Measurements from ENCODE around the gene HSPA12B.

Gene HSPA12B

DNA sequence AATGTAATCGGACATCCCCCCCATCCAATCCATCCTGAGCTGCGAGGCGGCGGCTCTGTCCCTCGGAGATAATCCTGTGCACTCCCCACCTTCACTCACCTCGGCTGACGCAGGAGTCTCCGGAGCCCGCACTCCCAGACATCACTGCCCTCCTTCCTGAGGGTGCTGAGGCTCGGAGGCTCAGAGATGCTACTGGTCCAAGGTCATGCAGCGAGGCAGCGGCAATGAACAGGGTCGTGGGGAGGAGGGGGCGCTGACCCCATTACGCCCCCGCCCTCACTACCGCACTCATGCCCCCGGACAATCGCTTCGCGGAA lies 34.6 kb downstream of the HSPA12B start:
- no peak for DNase-seq (ENCODE audit: low spot score)

DNA sequence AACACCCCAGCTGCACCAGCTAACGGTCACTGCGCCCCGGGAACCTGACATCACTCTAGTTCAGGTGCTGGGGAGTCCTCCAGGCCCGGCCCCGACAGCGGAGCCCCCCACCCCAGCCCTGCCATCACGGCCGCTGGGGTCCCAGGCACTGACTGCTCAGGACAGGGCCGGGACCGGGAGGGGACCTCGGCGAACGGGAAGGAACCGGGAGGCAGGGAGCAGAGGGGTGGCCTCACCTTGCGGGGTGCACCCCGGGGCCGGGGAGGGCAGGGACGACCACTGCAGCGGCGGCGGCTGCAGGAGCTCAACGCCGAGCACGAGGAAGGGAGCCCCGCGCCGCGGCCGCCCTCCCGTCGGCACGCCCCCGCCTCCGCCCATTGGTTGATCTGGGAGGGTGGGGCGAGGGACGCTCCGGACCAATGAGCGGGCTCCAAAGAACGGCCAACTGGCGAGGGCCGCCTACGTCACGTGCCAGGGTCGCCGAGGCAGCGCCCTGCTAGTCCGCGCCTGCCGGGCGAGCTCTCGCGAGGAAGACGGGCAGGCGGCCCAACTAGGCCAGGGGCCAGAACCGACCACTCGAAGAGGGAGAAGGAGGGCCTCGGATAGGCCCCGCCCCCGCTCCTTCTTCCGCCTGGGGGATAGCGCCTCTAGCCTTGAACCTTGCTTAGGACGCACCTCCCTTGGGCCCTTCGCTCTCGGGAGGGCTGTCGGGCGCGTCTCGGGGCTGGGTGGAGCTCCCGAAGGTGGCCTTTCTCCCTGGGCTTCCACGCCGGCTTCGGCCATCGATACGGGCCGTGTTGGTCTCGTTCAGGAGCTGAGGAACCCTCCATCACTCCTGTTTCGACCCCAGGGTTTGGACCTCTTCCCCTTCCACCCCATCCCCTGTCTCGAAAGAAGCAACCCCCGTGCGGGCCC lies 35.2 kb downstream of the HSPA12B start, which contains the start of gene ADISSP:
TSS of gene ADISSP (minus strand) at position 327 of the 915 bp plus-strand sequence. CDS start 7,653 bp downstream, outside the sequence.
- DNase-seq (ENCODE audit: low spot score): peak; percentile 100

DNA sequence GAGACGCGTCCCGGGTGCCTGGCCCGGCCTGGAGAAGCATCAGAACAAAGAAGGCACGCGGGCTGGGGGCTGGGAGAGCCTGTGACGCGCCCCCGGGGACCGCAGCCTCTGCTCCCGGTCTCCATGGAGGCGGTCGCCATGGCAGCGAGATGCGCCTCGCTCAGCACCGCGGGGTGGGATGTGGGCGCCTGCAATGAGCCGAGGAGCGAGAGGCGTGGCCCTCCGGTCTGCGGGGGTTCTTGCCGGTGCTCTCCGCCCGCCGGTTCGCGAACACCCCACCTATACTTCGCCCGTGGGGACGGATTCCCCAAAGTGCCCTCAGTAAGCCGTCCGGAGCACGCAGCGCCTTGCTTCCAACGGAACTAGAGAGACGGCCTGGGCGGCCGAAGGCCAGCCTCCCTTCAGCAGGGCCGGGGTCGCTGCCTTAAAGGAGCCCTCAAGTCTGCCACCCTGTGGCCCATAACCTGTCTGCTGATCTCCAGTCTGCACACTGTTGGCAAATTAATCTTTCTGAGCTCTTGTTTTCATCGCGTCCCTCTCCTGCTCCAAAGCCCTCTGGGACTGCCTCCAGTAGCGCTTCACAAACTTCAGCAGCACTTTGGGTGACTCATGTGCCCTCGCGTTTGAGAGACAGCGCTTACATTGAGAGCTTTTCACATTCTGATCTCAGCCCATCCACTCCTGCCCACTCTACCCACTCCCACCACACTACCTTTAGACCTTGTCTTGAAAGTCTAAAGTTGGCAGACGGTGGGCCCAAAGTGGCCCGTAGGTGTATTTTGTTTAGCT lies 36.1 kb downstream of the HSPA12B start:
- peak; percentile 89 for DNase-seq (ENCODE audit: low spot score)

DNA sequence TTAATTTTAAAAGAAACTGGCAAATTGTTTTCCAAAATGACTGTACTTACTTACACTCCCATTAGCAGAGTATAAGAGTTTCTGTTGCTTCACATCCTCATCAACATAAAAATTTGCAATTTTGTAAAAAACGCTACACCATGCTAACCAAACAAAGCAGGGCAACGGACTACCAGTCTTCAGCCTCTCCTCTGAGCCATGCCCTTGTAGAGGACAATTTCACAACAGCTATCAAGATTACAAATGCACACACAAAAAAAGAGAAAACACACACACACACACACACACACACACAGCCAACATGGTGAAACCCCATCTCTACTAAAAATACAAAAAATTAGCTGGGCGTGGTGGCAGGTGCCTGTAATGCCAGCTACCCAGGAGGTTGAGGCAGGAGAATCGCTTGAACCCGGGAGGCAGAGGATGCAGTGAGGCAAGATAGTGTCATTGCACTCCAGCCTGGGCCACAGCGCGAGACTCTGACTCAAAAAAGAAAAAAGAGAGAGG lies 39.1 kb downstream of the HSPA12B start:
- no peak for DNase-seq (ENCODE audit: low spot score)

DNA sequence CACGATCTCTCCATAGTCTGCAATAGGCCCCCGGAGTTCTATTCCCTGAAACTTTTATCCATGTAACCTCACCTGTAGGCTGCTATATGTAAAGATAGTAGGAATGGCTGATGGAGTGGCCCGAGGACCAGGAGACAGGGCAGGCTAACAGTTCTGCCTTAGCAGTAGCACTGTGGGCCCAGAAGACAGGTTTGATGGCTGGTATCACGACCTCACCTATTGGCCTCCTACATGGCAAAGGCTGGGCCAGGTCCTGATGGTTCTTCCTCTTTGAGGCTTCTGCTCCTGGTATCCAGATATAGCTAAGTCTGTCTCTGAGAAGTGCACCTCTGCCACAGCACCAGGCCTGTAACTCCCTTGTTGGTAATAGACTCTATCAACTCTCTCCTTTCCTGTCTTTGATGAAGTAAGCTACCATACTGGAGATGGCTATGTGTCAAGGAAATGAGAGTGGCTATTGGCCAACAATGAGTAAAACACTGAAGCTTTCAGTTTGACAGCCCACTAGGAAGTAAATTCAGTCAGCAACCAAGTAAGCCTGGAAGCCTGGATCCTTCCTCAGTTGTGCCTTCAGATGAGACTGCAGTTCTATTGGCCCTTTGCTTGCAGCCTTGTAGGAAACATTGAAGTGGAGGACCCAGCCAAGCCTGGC lies 43.1 kb downstream of the HSPA12B start:
- DNase-seq (ENCODE audit: low spot score): no peak

DNA sequence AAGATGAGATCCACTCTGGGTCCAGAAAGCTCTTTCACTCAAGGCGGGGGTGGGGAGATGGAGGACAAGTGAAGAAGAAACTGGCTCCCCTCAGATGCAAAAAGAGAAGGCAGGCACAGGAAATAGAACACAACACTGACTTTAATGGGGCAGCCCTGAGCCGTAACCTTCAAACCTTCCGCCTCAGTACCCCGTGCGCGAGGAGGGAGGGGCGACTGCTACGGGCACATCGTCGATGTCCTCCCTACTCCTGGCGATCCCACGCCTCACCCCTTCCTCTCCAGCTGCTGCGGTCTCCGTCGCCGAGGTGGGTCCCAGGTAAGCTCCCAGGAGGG lies 44.9 kb downstream of the HSPA12B start:
- DNase-seq (ENCODE audit: low spot score): no peak

DNA sequence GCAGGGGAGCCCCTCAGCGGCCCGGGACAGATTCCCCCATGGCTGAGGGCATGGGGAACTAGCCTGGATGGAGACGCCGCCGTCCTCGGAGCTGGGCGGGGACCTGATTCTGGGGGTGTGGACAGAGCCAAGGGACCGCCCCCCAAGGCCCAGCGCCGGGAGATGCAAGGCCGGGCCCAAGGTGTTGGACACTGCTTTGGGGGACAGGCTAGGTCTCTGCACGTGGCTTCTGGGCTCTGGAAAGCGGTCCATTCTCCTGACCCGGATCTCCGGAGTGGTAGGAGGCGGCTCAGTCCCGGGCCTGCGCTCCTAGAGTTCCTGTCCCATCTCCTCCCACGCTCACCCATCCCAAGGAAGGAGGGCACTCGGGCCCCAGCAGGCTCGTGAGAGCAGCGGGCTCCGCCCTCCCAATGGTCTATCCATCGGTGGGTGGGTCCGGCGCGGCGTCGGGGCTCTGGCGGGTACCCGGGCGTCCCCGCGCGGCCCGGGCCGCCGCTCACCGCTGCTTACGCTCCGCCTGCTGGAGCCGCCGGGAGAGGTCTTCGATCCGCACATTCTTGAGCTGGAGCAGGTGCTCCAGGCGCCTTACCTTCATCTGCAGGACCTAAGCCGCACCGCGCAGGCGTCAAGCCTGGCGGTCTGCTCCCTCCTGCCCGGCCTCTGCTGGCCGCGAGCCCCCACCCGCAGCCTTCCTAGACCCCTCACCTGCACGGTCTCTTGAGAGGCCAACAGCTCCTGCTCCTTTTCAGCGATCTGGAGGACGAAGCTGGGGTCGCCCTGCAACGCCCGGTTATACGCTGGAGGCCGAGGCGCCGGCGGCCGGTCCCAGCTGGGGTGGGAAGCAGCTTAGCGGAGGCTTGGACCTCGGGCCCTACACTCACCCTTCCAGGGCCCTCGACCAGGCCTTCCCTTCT lies 45.5 kb downstream of the HSPA12B start:
- DNase-seq (ENCODE audit: low spot score): peak; percentile 79

DNA sequence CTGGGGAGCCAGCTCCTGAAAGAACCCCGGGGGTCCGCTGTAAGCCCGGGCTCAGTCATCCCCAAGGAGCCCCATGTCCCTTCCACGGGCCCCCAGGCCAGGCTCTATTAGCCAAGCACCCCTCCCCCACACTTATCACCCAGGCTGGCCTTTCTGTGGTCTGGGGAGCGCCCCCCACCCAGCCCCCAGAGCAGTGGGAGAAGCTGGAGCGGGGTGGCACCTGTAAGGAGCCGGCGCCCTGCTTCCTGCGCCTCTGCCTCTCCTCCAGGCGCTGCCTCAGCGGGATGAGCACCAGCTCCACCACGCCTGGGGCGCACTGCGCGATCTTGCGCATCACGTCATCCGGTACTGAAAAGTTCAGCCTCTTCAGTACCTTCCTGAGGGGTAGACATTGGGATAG lies 46.5 kb downstream of the HSPA12B start:
- DNase-seq (ENCODE audit: low spot score): no peak

DNA sequence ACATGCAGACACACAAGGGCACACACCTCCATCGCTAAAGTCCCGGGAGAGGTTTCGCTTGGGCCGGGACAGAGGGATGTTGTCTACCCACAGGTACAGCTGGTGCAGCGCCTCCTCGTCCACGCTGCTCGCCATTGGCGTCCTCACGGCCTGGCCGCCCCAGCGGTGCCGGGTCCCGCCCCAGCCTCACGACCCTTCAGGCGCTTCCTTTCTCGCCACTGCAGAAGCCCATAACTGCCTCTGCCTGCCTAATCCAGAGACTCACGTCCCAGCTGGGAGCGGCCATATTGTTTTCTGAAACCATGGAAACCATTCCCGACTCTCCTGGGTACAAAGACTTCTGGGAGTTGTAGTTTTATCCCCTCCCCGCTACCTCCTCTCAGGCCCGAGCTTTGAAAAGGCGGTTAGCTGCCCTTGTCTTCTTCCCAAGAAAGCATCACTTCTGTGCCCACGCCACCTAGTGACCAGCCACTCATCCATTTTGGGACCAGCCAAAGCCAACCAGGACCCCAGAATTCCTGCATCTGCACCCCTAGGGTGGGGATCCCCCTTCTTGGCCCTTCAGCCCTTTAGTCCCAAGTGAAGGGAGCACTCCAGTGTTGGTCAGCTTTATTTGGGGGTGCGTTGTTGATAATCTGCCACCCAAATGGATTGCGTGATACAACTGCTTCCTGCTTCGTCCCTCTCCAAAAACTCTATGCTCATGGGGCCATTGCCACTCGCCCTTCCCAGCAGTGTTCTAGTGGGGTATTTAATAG lies 48.8 kb downstream of the HSPA12B start, which contains the start of gene SPEF1:
TSS of gene SPEF1 (minus strand) at position 296 of the 758 bp plus-strand sequence. CDS start at position 135, 161 bp downstream.
- peak; percentile 100 for DNase-seq (ENCODE audit: low spot score)

DNA sequence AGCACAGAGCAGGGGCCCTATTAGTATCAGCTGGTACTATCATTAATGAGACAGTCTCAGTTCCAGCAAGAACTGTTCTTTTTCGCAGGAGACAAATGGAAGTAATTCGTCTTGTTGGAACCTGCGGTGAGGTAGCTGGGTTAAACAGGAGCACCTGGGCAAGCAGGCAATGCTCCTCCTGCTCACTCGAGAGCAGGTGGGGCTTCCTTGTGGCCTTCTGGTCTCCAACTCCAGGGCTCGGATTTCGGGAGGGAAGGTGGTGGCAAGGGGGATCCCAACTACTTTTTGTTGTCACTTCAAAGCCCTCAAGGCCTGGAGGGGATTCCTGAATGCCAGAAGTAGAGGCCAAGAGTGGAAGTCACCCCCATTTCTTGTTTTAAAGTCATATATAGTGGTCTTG lies 50.1 kb downstream of the HSPA12B start:
- DNase-seq (ENCODE audit: low spot score): no peak

DNA sequence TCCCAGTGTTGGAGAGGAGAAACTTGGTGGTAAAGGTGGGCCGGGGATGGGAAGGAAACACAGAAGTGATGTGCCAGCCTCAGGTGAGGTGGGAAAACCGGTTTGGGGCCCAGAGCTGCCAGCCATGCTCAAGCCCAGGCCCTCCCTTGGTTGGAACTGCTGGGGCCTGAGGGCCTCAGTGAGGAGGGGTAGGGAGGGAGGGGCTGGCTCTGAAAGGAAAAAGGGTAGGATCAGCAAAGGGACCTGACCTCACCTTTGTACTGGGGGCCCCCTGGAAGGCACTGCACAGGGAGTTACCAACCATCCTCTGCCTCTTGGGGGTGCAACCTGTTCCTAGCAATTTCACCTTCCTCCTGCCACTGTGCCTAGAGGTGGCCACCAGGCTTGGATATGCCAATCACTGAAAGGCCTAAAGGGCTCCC lies 50.6 kb downstream of the HSPA12B start:
- DNase-seq (ENCODE audit: low spot score): no peak

DNA sequence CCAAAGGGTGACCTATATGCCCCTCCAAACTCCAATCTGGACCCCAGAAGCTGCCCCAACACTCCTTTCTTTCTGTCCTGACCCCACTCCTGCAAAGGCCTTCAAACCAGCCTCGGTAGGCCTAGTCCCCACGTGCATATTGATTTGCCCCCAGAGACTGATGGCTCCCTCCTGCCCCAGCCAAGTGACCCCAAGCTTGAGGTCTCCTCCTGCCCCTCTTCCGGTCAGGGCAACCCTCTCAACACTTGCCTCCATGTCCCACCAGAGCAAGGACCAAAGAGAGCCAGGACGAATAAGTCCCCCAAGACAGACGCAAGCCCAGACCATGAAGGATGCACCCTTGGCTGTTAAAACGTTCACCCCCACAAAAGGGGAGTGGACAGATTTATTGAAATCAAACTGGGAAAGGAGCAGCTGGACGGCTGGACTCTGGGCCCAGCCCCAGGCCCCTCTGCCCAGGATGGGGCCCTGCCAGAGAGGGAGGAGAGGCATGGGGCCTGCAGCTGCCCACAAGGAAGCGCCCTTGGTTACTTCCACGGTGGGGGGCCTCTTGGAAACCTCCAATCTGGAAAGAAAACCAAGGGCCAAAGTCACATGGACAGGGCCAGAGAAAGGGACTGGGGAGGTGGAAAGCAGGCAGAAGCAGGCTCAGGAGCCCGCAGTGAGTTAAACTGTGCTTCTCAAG lies 51.2 kb downstream of the HSPA12B start:
- DNase-seq (ENCODE audit: low spot score): no peak

DNA sequence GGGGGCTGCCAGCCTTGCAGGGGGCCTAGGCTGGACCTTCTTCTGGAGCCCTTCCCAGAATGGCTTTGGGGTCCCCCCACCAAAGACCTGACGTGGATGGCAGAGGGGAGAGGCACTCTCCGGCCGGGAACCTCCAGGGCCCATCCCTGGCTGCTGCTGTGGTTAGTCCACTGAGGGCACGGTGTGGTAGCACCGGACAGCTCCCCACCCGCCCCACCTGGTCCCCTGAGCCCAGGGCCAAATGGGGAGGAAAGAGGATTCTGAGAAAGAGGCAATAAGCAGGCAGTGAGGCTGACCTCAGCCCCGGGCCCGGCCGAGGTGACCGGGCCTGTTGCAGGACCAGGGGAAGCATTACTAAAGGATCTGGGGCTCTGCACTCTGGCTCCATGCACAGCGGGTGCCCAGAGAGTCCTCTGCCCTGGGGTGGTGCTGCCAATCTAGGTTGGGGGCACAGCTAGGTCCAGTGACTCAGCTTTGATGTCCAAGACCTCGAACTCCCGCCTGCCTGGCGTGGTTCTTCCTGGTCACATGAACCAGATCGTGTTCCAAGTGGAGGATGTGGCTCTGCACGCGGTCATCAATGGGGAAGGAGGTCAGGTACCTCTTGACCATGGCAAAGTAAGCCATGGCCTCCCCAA lies 51.9 kb downstream of the HSPA12B start:
- no peak for DNase-seq (ENCODE audit: low spot score)

DNA sequence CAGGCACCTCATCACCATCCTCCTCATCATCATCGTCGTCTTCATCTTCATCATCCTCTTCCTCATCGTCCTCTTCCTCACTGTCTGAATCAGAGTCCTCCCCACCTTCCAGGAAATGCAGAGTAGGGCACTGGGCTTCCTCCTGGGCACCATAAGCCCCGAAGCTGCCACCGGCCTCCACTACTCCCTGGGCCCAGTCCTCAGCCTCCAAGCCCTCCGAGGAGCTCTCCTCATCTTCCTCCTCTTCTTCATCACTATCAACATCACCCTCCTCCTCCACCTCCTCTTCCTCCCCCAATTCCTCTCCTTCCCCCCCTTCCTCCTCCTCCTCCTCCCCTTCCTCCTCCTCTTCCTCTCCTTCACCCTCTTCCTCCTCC lies 52.4 kb downstream of the HSPA12B start:
- no peak for DNase-seq (ENCODE audit: low spot score)

DNA sequence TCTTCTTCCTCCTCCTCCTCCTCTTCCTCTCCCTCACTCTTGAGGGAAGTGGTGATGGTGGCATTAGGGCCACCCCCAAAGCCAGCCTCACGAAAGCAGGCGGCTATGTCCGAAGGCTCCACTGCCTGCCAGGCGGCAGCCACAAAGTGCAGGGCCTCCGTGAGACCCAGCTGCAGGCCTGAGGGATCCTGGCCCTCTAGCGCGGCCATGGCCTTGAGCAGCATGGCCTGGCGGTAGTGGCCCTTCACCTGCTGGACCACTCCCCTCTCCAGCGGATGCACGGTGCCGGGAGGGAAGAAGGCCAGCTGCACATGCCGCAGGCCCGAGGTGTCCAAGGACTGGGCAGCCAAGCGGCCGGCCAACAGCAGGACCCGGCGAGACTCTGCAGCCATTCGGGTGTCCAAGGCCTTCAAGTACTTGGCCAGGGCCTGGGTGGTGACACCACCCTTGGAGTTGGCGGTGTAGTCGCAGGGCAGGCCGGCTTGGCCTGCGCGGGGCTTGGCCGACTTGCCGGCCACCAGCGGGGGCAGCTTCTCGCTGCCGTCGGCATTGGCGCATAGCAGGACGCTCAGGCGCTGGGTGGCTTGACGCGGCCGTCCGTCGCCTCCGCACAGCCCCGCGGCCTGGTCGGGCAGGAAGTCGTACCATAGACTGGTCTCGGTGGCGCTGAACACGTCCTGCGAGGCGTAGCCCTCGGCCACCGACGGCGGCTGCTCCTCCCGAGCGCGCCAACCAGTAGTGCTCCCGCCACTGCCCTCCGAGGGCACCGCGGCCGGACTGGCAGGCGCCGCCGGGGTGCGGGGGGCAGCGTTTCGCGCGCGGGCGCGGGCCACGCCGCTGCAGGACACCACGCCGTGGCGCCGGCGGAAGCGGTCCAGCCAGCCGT lies 53.0 kb downstream of the HSPA12B start:
- DNase-seq (ENCODE audit: low spot score): no peak

DNA sequence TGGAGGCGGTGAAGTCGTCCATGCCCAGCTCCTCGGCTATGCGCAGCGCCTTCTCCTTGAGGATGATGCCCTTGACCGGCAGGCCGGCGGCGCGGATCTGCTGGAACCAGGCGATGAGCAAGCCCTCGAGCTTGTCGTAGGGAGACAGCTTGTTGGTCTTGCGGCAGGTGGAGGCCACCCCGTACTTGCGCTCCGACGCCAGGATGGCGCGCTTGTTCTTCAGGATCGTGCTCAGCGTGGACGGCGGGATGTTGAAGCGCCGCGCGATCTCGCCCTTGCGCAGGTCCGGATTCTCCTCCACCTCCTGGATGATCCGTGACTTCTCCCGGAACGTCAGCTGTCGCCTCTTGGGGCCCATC lies 53.6 kb downstream of the HSPA12B start:
- peak; percentile 93 for DNase-seq (ENCODE audit: low spot score)

DNA sequence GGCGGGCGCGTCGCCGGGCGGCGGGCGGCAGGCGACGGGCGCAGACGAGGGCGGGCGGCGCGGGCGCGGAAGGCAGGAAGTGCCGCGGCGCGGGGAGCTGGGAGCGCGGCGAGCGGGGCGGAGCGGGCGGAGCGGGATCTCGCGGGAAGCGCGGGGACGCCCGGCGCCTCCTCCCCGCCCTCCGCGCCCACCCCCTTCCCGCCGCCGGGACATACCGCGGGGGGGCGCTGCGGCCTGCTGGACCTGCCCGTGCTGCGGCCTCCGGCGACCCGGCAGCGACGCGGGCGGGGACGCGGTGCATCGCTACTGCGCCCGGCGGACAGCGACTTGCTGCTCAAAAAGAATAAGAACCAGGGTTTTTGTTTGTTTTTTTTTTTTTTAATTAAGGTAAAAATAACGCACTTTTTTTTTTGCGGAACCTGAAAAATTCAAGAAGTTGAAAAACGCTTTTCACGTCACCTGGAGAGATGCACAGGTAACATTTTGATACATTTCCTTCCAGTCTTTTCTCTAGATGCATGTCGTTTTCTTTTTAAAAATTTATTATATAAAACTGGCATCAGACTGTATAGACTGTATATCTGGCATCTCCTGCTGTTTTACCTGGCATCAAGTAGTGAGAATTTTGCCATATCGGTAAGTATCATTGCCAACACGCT lies 54.3 kb downstream of the HSPA12B start, which contains the start of gene CENPB:
TSS of gene CENPB (minus strand) at position 76 of the 659 bp plus-strand sequence. CDS start 257 bp downstream, outside the sequence.
- DNase-seq (ENCODE audit: low spot score): peak; percentile 99

Data from HuH-7.5 (cell line).